Lower lobe of right lung (tissue), 2 donors: ENCODE measurements around the gene PCCA. TPM values are rescaled to one million over a fixed set of nuclear protein-coding genes. Genes with fewer than 3 reads are reported as not detected.

Experiments
- ATAC-seq, 2 donors: fragments of 200-7000 bp; cut with Tn5 transposase; one replicate each; pipeline ENCODE4 v1.9.1; 2020 to 2022; ENCODE audit warnings: mild to moderate bottlenecking in 2 of 2, moderate library complexity in 2 of 2
- DNase-seq: peaks from one replicate; pipeline ENCODE4 v3.0.0-alpha.2; 2020
- H3K27ac ChIP-seq: fragments of 200-600 bp; one replicate; pipeline ENCODE4 v1.8.0; 2022
- H3K27me3 ChIP-seq: fragments of 200-600 bp; one replicate; pipeline ENCODE4 v1.8.0; 2022; ENCODE audit warnings: low read depth
- H3K36me3 ChIP-seq: fragments of 200-600 bp; one replicate; pipeline ENCODE4 v1.8.0; 2022; ENCODE audit warnings: mild to moderate bottlenecking
- H3K4me1 ChIP-seq: fragments of 200-600 bp; one replicate; pipeline ENCODE4 v1.8.0; 2022
- H3K4me3 ChIP-seq: fragments of 200-600 bp; one replicate; pipeline ENCODE4 v1.8.0; 2022; ENCODE audit warnings: mild to moderate bottlenecking
- H3K9me3 ChIP-seq: fragments of 200-600 bp; one replicate; pipeline ENCODE4 v1.8.0; 2022
- intact Hi-C: fragments of 100-400 bp; cut with DNase I; formaldehyde crosslinking; loops from one replicate; pipeline ENCODE4 v1.11.0; 2022
- total RNA-seq: library from RNA; stranded (reverse); fragmentation: NEBNext Ultra II Directional; extraction: Animal tissue kit (Norgen Biotek cat#: 25700); gene quantifications from one replicate; pipeline ENCODE4 v1.2.1, GENCODE V29; 2021
- TF ChIP-seq, protein P1 (sequence below): fragments of 200-600 bp; IDR thresholded peaks from one replicate; pipeline ENCODE4 v1.8.0; 2022; ENCODE audit warnings: antibody characterized with exemption, mild to moderate bottlenecking
- donor health status: DM: no; HTN: yes; CAD: no; lungs with severe emphysema.

Gene PCCA
- total RNA-seq, 1 donor from 2014 or later = 37.8 TPM

DNA sequence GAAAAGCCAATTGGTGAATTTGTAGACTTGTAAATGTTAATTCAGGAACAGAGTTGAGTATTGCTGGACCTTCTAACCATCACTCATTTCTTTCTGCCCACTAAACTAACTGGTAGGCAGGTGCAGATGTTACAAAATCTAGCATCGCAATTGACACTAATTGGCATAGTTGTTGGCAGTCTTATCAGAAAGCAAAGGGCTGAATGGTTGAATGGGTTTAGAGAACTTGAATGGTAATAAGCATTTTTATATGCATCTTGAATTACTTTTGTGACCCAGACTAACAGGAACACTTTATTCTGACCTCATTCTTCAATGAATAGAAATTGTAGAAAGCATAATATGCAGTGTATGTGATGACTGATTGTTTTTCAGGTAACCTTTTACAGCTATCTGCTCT lies 310.6 kb downstream of the PCCA start:
- Histone ChIP-seq H3K27me3 (no peaks in the 10 kb centered on the region), H3K4me1 (no peaks in the 10 kb centered on the region), H3K36me3 (no peaks in the 10 kb centered on the region), H3K27ac (no peak overlapping the region), H3K4me3 (no peak overlapping the region), H3K9me3 (no peaks in the 10 kb centered on the region)
- ATAC-seq = no peak
- intact Hi-C loops = no loop called here
- DNase-seq = no peak
- TF ChIP-seq, protein P1, sequence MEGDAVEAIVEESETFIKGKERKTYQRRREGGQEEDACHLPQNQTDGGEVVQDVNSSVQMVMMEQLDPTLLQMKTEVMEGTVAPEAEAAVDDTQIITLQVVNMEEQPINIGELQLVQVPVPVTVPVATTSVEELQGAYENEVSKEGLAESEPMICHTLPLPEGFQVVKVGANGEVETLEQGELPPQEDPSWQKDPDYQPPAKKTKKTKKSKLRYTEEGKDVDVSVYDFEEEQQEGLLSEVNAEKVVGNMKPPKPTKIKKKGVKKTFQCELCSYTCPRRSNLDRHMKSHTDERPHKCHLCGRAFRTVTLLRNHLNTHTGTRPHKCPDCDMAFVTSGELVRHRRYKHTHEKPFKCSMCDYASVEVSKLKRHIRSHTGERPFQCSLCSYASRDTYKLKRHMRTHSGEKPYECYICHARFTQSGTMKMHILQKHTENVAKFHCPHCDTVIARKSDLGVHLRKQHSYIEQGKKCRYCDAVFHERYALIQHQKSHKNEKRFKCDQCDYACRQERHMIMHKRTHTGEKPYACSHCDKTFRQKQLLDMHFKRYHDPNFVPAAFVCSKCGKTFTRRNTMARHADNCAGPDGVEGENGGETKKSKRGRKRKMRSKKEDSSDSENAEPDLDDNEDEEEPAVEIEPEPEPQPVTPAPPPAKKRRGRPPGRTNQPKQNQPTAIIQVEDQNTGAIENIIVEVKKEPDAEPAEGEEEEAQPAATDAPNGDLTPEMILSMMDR = no peak

DNA sequence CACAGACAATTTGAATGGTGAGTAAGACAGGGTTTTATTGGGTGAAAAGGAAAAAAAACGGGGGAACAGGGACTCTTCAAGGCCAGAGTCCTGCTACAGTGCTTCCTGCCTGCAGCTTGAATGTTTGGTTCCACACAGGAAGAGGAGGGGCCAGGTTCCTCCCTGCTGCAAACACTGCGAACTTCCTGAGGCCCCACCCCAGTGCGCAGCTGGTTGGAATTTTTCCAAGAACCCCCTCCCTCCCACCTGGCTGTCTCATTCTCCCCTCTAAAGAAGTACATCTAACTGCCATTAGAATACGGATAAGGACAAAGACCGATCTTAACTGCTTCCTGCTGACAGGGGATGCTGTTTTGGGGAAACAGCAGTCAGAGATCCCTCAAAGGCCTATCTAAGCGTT lies 314.8 kb downstream of the PCCA start:
- DNase-seq (no peak), ATAC-seq (no peak)
- Histone ChIP-seq H3K4me1 (no peaks in the 10 kb centered on the region), H3K36me3 (no peaks in the 10 kb centered on the region), H3K9me3 (peaks cover 21% of the 10 kb centered on the region), H3K4me3 (no peak overlapping the region), H3K27ac (no peak overlapping the region), H3K27me3 (no peaks in the 10 kb centered on the region)
- intact Hi-C loops = no loop called here
- TF ChIP-seq, protein P1 = no peak

- Histone ChIP-seq H3K9me3 (peaks cover 53% of the 10 kb centered on the region), H3K4me1 (no peaks in the 10 kb centered on the region), H3K4me3 (no peak overlapping the region), H3K27ac (no peak overlapping the region), H3K27me3 (no peaks in the 10 kb centered on the region), H3K36me3 (no peaks in the 10 kb centered on the region)
- TF ChIP-seq, protein P1 = no peak
- intact Hi-C loops = no loop called here
- ATAC-seq = no peak
- DNase-seq = no peak
Measured at GRCh38 chr13:100409132-100409531, 320.2 kb downstream of the PCCA start.

DNA sequence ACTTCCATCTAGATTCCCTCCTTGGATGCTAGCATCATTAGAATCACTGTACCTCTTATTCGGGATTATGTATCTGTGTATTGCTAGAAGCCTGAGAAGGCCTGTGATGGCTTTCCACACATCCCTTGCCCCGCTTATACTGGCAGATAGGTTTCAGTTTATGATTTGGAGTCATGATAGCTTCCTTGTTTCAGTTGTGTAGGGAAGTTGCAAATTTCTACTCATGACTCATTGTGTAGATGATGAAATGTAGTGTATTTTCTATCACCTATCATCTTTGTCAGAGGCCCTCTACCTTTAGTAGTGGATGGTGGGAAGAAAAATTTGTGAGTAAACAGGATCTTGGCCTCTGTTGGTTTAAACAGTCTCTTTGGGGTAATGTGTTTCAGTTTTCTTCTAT lies 334.5 kb downstream of the PCCA start:
- Histone ChIP-seq H3K27me3 (no peaks in the 10 kb centered on the region), H3K4me1 (no peaks in the 10 kb centered on the region), H3K4me3 (no peak overlapping the region), H3K27ac (no peak overlapping the region), H3K9me3 (no peaks in the 10 kb centered on the region), H3K36me3 (no peaks in the 10 kb centered on the region)
- no peak for DNase-seq
- ATAC-seq = peak; percentile 42 to 63
- intact Hi-C loops = no loop called here
- TF ChIP-seq, protein P1 = no peak

DNA sequence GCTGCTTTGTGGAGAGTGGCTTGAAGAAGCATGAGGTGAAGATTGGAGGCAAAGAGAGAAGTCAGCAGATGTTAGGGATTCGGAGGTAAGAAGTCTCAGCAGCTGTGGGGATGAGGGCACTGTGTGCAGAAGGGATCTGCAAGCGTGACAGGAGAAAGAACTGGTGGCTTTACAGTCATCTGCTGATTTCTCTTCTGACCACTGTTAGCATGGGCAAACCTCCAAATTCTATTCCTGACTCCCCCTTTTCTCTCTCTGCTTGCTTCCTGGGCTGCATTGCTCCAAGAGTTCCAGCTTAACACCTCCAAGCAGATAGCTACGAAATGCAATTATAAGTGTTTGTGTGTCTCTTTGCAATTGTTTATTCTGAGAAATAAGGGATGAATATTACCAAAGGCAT lies 340.1 kb downstream of the PCCA start:
- no peaks in the 10 kb centered on the region for H3K9me3 ChIP-seq
- intact Hi-C loops = no loop called here
- no peaks in the 10 kb centered on the region for H3K36me3 ChIP-seq
- DNase-seq (no peak), ATAC-seq (no peak)
- no peaks in the 10 kb centered on the region for H3K4me1 ChIP-seq
- no peak overlapping the region for H3K4me3 ChIP-seq
- H3K27ac ChIP-seq = no peak overlapping the region
- TF ChIP-seq, protein P1 = no peak
- H3K27me3 ChIP-seq = no peaks in the 10 kb centered on the region

DNA sequence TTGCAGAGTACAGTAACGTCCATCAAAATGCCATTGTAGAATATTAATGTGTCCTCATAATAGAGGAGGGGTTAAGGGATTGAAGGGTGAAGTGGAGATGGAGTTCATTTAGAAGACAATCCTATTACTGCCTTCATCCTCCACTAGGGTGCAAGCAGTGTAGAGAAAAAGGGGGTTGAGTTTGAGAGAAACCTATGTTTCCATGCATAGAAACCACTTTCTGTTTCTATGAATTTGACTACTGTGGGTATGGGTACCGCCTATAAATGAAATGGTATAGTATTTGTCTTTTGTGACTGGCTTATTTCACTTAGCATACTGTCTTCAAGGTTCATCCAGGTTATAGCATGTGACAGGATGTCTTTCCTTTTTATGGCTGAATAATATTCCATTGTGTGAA lies 343.7 kb downstream of the PCCA start:
- Histone ChIP-seq H3K4me3 (no peak overlapping the region), H3K27ac (no peak overlapping the region), H3K4me1 (no peaks in the 10 kb centered on the region), H3K27me3 (no peaks in the 10 kb centered on the region), H3K9me3 (no peaks in the 10 kb centered on the region), H3K36me3 (no peaks in the 10 kb centered on the region)
- intact Hi-C loops = no loop called here
- ATAC-seq = no peak
- TF ChIP-seq, protein P1 = no peak
- DNase-seq = no peak
